Stimulated activated CD4-positive, alpha-beta T cell treated with anti-CD3 and anti-CD28 coated beads, Interleukin-2, amount 100 ng/mL, for 48 hours (primary cell): ENCODE results near the gene TVP23C.

Source experiments
- DNase-seq, 2 donors: peaks; one replicate each; pipeline ENCODE4 v3.0.0-alpha.2; 2020

Gene TVP23C

GRCh38 chr17:15494821-15495220 is 68.5 kb downstream of the TVP23C start:
- DNase-seq = no peak

- no peak for DNase-seq
Measured at GRCh38 chr17:15493693-15494035, 69.6 kb downstream of the TVP23C start.

- DNase-seq = no peak
Measured at GRCh38 chr17:15492791-15493692, 70.2 kb downstream of the TVP23C start.

- DNase-seq = no peak
Measured at GRCh38 chr17:15492186-15492585, 71.1 kb downstream of the TVP23C start.

- peak; percentile 3 to 17 for DNase-seq
Measured at GRCh38 chr17:15490634-15491261, 72.5 kb downstream of the TVP23C start.

- no peak for DNase-seq
Measured at GRCh38 chr17:15488557-15488956, 74.7 kb downstream of the TVP23C start.

- no peak for DNase-seq
Measured at GRCh38 chr17:15485045-15485444, 78.2 kb downstream of the TVP23C start.

- no peak for DNase-seq
Measured at GRCh38 chr17:15483431-15483830, 79.9 kb downstream of the TVP23C start.

- no peak for DNase-seq
Measured at GRCh38 chr17:15482476-15482875, 80.8 kb downstream of the TVP23C start.

GRCh38 chr17:15481481-15481880 is 81.8 kb downstream of the TVP23C start:
- DNase-seq = no peak

- no peak for DNase-seq
Measured at GRCh38 chr17:15480204-15480603, 83.1 kb downstream of the TVP23C start.

GRCh38 chr17:15479703-15480102 is 83.6 kb downstream of the TVP23C start:
- DNase-seq = no peak

GRCh38 chr17:15478845-15479244 is 84.4 kb downstream of the TVP23C start:
- no peak for DNase-seq

GRCh38 chr17:15475631-15476354 is 87.5 kb downstream of the TVP23C start:
- DNase-seq = no peak

- DNase-seq = no peak
Measured at GRCh38 chr17:15472891-15473290, 90.4 kb downstream of the TVP23C start.

- DNase-seq = no peak
Measured at GRCh38 chr17:15470536-15470935, 92.7 kb downstream of the TVP23C start.

GRCh38 chr17:15469260-15469659 is 94.0 kb downstream of the TVP23C start:
- DNase-seq = no peak

GRCh38 chr17:15468126-15468525 is 95.2 kb downstream of the TVP23C start:
- DNase-seq = no peak

- DNase-seq = no peak
Measured at GRCh38 chr17:15467592-15467991, 95.7 kb downstream of the TVP23C start, which contains the start of gene CDRT4. Gene CDRT4, minus strand, starts transcription at chr17:15467621. Its CDS starts 27,383 bp downstream, at chr17:15440238.

GRCh38 chr17:15466131-15466530 is 97.2 kb downstream of the TVP23C start:
- no peak for DNase-seq

GRCh38 chr17:15465045-15465701 is 98.1 kb downstream of the TVP23C start:
- no peak for DNase-seq

GRCh38 chr17:15464231-15464985 is 98.9 kb downstream of the TVP23C start:
- DNase-seq = no peak
